ENCODE results near the gene CBR1.

CBR1 gene

GRCh38 chr21:36023092-36023480 lies 46.7 kb upstream of the CBR1 start:
- Histone ChIP-seq H3F3A (ENCODE audit: low read depth) (no peaks in the 10 kb centered on the region), H3K9me2 (replicated peaks; ENCODE audit: low read depth, low read length) (no peaks in the 10 kb centered on the region), H3K4me3 (ENCODE audit: low read length, poor library complexity, severe bottlenecking) (no peak overlapping the region), H3K79me2 (ENCODE audit: insufficient read depth, low read length) (no peaks in the 10 kb centered on the region), H3K36me3 (ENCODE audit: insufficient read depth, low read length) (no peaks in the 10 kb centered on the region), H3K27me3 (ENCODE audit: insufficient read depth, low read length, poor library complexity, severe bottlenecking) (no peaks in the 10 kb centered on the region), H4K20me1 (ENCODE audit: insufficient read depth, low read length, poor library complexity, severe bottlenecking) (no peaks in the 10 kb centered on the region), H2AFZ (ENCODE audit: low read length) (no peak overlapping the region), H3K9ac (ENCODE audit: low read depth, low read length, poor library complexity, severe bottlenecking) (no peak overlapping the region), H3K9me3 (ENCODE audit: insufficient read depth, low read depth, low read length) (no peaks in the 10 kb centered on the region), H3K4me2 (ENCODE audit: low read depth, low read length, poor library complexity, severe bottlenecking) (no peak overlapping the region), H3K4me1 (ENCODE audit: insufficient read depth, low read length, poor library complexity, severe bottlenecking) (no peaks in the 10 kb centered on the region)
- no peak for TF ChIP-seq EZH2phosphoT487 (IDR thresholded peaks at IDR 0.05; ENCODE audit: borderline replicate concordance)
- TF ChIP-seq CTCF (conservative IDR thresholded peaks at IDR 0.05; ENCODE audit: low read length), result no peak

GRCh38 chr21:36024782-36025181 lies 45.0 kb upstream of the CBR1 start:
- no peaks in the 10 kb centered on the region for H3K9me3 ChIP-seq (ENCODE audit: insufficient read depth, low read depth, low read length)
- no peaks in the 10 kb centered on the region for H3K4me1 ChIP-seq (ENCODE audit: insufficient read depth, low read length, poor library complexity, severe bottlenecking)
- no peaks in the 10 kb centered on the region for H4K20me1 ChIP-seq (ENCODE audit: insufficient read depth, low read length, poor library complexity, severe bottlenecking)
- no peaks in the 10 kb centered on the region for H3F3A ChIP-seq (ENCODE audit: low read depth)
- no peaks in the 10 kb centered on the region for H3K36me3 ChIP-seq (ENCODE audit: insufficient read depth, low read length)
- no peak for TF ChIP-seq CTCF (conservative IDR thresholded peaks at IDR 0.05; ENCODE audit: low read length)
- TF ChIP-seq EZH2phosphoT487 (IDR thresholded peaks at IDR 0.05; ENCODE audit: borderline replicate concordance), result no peak
- H3K9me2 ChIP-seq (replicated peaks; ENCODE audit: low read depth, low read length), result no peaks in the 10 kb centered on the region
- no peaks in the 10 kb centered on the region for H3K27me3 ChIP-seq (ENCODE audit: insufficient read depth, low read length, poor library complexity, severe bottlenecking)
- no peak overlapping the region for H3K4me2 ChIP-seq (ENCODE audit: low read depth, low read length, poor library complexity, severe bottlenecking)
- H2AFZ ChIP-seq (ENCODE audit: low read length), result no peak overlapping the region
- no peak overlapping the region for H3K9ac ChIP-seq (ENCODE audit: low read depth, low read length, poor library complexity, severe bottlenecking)
- H3K4me3 ChIP-seq (ENCODE audit: low read length, poor library complexity, severe bottlenecking), result no peak overlapping the region
- H3K79me2 ChIP-seq (ENCODE audit: insufficient read depth, low read length), result no peaks in the 10 kb centered on the region

DNA sequence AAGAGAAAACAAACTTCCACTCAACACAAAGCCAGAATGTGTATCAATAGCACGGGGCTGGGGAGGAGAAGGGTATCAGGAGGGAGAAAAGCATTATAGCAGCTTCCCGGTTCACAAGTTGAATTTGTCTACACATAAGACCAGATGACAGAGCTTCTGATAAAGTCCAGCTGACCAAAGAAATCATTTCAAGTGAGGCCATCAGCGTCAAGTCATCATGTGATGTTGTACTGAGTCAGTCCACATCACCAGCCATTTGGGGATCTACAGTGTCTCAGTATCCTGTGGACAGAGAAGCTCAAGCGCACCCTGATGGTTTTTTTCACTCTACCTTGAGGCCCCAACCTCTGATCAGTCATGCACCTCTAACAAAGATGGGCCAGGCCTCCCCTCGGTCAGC lies 42.5 kb upstream of the CBR1 start:
- no peaks in the 10 kb centered on the region for H3F3A ChIP-seq (ENCODE audit: low read depth)
- H3K4me2 ChIP-seq (ENCODE audit: low read depth, low read length, poor library complexity, severe bottlenecking), result no peak overlapping the region
- TF ChIP-seq CTCF (conservative IDR thresholded peaks at IDR 0.05; ENCODE audit: low read length) (no peak), EZH2phosphoT487 (IDR thresholded peaks at IDR 0.05; ENCODE audit: borderline replicate concordance) (no peak)

More for the DNA sequence above, 42.5 kb upstream of the CBR1 start:
- H3K4me1 ChIP-seq (ENCODE audit: insufficient read depth, low read length, poor library complexity, severe bottlenecking), result no peaks in the 10 kb centered on the region
- no peak overlapping the region for H3K4me3 ChIP-seq (ENCODE audit: low read length, poor library complexity, severe bottlenecking)
- no peak overlapping the region for H3K9ac ChIP-seq (ENCODE audit: low read depth, low read length, poor library complexity, severe bottlenecking)
- H3K36me3 ChIP-seq (ENCODE audit: insufficient read depth, low read length), result no peaks in the 10 kb centered on the region
- H3K79me2 ChIP-seq (ENCODE audit: insufficient read depth, low read length), result no peaks in the 10 kb centered on the region
- H4K20me1 ChIP-seq (ENCODE audit: insufficient read depth, low read length, poor library complexity, severe bottlenecking), result no peaks in the 10 kb centered on the region
- no peaks in the 10 kb centered on the region for H3K9me2 ChIP-seq (replicated peaks; ENCODE audit: low read depth, low read length)
- no peaks in the 10 kb centered on the region for H3K9me3 ChIP-seq (ENCODE audit: insufficient read depth, low read depth, low read length)
- H3K27me3 ChIP-seq (ENCODE audit: insufficient read depth, low read length, poor library complexity, severe bottlenecking), result no peaks in the 10 kb centered on the region
- H2AFZ ChIP-seq (ENCODE audit: low read length), result no peak overlapping the region

All from Loucy (cell line).